Neural progenitor cell (in vitro differentiated cells): ENCODE results near the gene CABLES1.

Experiments
- EZH2 ChIP-seq: fragments of 200-600 bp; sonication (generic); IDR thresholded peaks from 2 replicates; pipeline ENCODE4 v1.6.1; 2017; ENCODE audit warnings: antibody characterized with exemption, mild to moderate bottlenecking, moderate library complexity
- TF ChIP-seq, protein P1 (sequence below): fragments of 200-600 bp; sonication (generic); IDR thresholded peaks from 2 replicates; pipeline ENCODE4 v1.5.1; 2017; ENCODE audit warnings: antibody characterized with exemption, mild to moderate bottlenecking

- TF ChIP-seq, protein P1, sequence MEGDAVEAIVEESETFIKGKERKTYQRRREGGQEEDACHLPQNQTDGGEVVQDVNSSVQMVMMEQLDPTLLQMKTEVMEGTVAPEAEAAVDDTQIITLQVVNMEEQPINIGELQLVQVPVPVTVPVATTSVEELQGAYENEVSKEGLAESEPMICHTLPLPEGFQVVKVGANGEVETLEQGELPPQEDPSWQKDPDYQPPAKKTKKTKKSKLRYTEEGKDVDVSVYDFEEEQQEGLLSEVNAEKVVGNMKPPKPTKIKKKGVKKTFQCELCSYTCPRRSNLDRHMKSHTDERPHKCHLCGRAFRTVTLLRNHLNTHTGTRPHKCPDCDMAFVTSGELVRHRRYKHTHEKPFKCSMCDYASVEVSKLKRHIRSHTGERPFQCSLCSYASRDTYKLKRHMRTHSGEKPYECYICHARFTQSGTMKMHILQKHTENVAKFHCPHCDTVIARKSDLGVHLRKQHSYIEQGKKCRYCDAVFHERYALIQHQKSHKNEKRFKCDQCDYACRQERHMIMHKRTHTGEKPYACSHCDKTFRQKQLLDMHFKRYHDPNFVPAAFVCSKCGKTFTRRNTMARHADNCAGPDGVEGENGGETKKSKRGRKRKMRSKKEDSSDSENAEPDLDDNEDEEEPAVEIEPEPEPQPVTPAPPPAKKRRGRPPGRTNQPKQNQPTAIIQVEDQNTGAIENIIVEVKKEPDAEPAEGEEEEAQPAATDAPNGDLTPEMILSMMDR, result no peak
- TF ChIP-seq EZH2, result no peak
Measured at GRCh38 chr18:23300231-23300805, 165.0 kb downstream of the CABLES1 start.
